GM18907 (cell line): ENCODE results near the gene NXF3.
"Not testable (repeated sequence)": the region's sequence is repeated elsewhere in the genome, so short reads cannot be mapped to it uniquely, and the experiment has no call there.

ENCODE experiments used
- ATAC-seq: cut with Tn5 transposase; IDR thresholded peaks from one replicate; pipeline ENCODE4 v1.9.1; 2021; ENCODE audit warnings: mild to moderate bottlenecking, moderate library complexity; ENCODE audit not compliant: unreplicated experiment

Gene NXF3, protein sequence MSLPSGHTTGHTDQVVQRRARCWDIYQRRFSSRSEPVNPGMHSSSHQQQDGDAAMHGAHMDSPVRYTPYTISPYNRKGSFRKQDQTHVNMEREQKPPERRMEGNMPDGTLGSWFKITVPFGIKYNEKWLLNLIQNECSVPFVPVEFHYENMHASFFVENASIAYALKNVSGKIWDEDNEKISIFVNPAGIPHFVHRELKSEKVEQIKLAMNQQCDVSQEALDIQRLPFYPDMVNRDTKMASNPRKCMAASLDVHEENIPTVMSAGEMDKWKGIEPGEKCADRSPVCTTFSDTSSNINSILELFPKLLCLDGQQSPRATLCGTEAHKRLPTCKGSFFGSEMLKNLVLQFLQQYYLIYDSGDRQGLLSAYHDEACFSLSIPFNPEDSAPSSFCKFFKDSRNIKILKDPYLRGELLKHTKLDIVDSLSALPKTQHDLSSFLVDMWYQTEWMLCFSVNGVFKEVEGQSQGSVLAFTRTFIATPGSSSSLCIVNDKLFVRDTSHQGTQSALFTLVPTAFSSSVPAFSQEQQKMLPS

DNA sequence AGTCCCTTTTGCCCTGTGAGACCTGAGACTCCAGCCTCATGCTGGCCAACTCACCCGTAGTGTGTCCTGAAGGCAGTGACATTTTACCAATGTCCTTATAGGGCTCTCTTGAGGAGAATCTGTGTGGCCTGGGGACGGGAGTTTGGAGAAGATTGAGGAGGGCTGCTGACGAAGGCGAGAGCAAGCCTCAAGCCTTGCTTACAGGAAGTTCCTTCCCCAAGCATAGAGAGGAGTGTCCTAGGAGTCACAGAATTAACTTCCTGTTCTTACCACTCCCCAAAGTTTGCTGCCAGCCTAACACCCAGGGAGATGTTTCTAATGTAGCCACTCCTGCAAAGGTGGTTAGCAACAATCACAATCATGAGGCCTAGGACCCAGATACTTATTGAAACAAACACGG is at the start of gene NXF3:
Gene NXF3 (minus strand): TSS at position 202 of the 400 bp plus-strand sequence. CDS start 120 bp downstream, at position 82.
- no peak for ATAC-seq

DNA sequence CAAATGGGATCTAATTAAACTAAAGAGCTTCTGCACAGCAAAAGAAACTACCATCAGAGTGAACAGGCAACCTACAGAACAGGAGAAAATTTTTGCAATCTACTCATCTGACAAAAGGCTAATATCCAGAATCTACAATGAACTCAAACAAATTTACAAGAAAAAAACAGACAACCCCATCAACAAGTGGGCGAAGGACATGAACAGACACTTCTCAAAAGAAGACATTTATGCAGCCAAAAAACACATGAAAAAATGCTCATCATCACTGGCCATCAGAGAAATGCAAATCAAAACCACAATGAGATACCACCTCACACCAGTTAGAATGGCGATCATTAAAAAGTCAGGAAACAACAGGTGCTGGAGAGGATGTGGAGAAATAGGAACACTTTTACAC is 43.6 kb upstream of the NXF3 start:
- ATAC-seq, result not testable (repeated sequence)

DNA sequence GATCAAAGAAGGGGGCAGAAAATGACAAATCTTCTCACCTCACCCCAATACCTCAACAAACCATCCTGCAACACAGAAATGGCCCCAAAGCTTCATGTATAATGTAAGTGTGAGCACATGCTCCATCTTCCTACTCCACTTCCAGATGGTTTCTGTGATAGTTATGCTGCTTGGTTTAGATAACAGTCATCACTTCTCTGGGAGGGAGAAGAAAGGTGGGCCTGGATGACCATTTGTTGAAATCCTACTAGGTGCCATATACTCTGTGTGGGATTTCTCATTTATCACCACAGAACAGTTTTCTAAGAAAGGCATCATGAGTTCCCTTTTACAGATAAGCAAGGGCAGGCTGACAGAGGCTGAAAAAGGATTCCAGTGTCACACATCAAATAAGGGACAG is 31.3 kb upstream of the NXF3 start:
- no peak for ATAC-seq

DNA sequence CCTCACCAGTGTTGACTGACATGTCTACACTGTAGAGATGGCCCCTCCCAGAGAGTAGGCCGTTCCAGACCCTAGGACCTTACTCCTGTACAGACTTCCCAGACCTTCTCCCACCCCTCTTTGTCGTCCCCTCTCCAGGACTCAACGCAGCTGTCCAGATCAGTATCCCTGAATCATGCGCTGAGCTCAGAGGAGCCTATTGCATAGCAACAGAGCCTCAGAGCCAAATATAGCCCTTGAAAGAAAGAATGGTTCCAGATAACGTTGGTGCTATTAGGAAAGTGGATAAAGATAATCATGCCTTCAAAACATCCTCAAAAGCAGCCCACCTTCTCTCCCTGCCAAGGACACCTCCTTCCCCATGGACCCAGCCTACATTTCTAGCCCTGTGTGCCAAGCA is 27.8 kb upstream of the NXF3 start:
- no peak for ATAC-seq

DNA sequence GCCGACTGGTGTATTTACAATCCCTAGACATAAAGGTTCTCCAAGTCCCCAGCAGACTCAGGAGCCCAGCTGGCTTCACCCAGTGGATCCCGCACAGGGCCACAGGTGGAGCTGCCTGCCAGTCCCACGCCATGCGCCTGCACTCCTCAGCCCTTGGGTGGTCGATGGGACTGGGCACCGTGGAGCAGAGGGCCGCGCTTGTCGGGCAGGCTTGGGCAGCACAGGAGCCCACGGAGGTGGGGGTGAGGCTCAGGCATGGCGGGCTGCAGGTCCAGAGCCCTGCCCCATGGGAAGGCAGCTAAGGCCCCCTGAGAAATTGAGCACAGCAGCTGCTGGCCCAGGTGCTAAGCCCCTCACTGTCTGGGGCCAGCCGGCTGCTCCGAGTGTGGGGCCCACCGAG is 24.0 kb upstream of the NXF3 start:
- not testable (repeated sequence) for ATAC-seq

DNA sequence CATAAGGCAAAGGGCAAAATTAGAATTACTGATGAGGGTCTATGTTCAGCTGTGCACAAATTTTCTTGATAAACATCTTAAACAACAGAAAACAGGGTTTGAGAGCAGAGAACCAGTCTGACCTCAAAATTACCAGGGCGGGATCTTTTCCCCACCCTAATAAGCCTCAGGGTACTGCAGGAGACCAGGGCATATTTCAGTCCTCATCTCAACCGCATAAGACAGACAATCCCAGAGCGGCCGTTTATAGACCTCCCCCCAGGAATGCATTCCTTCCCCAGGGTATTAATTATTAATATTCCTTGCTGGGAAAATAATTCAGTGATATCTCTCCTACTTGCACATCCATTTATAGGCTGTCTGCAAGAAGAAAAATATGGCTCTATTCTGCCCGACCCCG is 16.6 kb upstream of the NXF3 start:
- not testable (repeated sequence) for ATAC-seq

DNA sequence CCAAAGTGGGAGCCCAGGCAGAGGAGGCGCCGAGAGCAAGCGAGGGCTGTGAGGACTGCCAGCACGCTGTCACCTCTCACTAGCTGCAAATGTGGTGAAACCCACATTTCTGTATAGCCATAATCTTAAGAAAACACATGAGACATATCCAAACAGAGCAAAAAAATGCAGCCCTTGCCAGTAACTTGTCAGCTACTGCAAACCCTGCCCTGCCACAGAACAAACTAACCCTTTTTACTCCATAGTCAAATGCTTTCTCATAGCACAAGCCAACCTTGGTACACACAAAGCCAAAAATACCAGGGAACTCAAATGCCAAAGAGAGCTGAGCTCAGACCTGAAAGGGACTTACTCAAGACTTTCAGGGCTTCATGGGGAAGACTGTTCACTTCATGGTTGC is 14.9 kb upstream of the NXF3 start:
- no peak for ATAC-seq

DNA sequence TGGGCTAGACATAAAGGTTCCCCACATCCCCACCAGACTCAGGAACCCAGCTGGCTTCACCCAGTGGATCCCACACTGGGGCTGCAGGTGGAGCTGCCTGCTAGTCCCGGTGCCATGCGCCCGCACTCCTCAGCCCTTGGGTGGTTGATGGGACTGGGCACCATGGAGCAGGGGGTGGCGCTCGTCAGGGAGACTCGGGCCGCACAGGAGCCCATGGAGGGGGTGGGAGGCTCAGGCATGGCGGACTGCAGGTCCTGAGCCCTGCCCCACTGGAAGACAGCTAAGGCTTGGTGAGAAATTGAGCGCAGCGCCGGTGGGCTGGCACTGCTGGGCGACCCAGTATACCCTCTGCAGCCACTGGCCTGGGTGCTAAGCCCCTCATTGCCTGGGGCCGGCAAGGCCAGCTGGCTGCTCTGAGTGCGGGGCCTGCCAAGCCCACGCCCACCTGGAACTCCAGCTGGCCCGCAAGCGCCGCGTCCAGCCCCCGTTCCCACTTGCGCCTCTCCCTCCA is 14.3 kb upstream of the NXF3 start:
- not testable (repeated sequence) for ATAC-seq

DNA sequence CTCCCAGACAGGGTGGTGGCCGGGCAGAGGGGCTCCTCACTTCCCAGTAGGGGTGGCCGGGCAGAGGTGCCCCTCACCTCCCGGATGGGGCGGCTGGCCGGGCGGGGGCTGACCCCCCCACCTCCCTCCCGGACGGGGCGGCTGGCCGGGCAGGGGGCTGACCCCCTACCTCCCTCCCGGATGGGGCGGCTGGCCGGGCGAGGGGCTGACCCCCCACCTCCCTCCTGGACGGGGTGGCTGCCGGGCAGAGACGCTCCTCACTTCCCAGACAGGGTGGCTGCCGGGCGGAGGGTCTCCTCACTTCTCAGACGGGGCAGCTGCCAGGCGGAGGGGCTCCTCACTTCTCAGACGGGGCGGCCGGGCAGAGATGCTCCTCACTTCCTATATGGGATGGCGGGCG is 11.4 kb upstream of the NXF3 start:
- not testable (repeated sequence) for ATAC-seq

DNA sequence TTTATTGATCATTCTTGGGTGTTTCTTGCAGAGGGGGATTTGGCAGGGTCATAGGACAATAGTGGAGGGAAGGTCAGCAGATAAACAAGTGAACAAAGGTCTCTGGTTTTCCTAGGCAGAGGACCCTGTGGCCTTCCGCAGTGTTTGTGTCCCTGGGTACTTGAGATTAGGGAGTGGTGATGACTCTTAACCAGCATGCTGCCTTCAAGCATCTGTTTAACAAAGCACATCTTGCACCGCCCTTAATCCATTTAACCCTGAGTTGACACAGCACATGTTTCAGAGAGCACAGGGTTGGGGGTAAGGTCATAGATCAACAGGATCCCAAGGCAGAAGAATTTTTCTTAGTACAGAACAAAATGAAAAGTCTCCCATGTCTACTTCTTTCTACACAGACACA is 10.9 kb upstream of the NXF3 start:
- ATAC-seq, result not testable (repeated sequence)

DNA sequence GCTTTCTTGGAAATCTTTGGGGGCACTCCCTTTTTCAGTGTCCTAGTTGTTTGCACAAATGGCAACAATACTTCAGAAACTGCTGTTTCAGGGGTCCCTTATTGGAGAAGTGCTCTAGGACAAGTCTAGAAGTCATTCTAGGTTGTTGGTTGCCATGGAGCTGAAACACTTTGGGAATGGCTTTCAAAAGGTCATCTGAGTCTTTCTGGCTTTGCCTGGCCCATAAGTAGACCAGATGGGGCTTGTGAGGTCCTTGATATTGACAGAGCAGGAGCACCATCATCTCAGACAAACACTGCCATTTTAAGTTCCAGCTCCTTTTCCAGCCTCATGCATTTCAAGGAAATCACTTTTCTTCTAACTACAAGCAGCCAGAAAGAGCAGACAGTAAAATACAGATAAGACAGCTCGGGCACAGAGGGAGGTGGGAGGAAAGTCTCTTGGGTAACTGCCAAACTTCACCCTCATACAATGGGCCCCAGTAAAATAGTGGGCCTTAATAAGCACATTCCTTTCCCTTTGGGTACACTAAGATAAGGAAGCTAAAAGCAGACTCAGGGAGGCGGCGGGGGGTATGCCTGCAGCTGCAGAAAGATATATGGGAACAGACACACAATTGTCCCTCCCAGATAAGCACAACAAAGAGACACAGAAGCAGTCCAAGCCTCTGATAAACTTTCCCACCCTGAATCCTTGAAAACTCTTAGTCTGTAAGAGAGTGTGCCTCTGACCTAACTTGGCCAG is 8.5 kb upstream of the NXF3 start:
- ATAC-seq, result no peak

DNA sequence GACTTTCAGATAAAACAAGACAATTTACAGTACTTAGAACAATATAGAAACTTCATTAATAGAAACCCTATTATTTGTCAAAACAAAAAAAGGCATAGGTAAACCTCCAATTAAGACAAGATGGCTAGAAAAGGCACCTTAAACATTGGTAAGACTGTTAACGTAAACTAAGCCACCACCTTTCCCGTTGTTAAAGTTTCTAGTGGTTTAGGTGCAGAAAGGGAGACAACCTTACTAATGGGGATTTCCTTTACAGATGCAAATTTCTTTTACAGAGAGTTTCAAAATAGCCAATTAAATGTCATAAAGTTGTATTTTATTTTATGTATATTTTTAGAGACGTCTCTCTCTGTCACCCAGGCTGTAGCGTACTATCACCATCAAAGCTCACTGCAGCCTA is 7.5 kb upstream of the NXF3 start:
- no peak for ATAC-seq

DNA sequence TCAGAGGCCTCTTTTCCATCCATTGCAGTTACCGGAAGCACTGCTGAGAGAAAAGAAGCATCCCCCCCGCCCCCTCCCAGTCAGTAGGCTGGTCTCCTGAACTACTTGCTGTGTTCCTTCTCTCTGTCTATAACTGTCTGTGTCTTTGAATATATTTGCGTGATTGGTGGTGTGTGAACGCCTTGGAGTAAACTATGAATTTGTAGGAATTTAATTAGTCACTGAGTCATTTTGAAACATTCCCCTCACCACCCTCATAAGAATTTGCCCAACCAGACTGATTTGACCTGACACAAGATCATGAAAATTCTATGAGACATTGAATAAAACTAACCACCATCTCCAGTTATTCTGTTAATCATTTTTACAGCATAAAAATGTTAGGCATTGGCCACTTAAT is 6.7 kb upstream of the NXF3 start:
- ATAC-seq, result no peak

DNA sequence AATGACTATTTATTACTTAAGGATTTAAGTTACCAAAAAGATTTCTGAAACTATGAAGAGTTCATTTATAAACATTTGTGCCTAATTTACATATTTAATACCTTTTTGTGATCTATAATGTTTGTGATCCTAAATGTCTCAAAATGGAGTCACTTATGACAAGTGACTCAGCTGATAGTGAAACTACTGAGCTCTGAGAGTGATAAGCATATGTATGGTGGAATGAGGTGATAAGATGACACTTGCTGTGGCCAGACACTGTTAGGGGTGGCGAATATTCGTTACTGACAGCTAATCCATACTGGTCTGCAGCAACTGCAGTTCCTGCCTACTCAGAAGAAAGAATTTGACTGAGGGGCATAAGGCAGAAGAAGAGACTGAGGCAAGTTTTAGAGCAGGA is 5.5 kb upstream of the NXF3 start:
- no peak for ATAC-seq

DNA sequence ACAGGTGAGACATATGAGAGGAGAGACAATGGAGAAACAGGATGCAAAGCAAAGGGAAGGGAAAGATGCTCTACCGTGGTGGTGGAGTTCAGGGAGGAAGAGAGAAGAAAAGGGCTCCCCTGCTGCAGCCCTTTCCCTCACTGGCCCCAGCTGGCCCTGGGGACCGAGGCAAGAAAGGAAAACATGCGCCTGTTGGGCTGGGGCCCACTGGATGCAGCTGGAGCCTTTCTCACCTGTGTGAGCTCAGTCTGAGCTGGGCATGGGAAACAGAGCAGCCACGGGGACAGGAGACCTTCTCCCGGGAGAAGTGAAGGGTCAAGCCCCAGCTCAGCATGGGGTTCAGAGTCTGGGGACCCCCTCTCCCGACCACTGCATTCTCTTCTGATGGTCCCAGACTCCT is 11.9 kb downstream of the NXF3 start:
- ATAC-seq, result no peak

DNA sequence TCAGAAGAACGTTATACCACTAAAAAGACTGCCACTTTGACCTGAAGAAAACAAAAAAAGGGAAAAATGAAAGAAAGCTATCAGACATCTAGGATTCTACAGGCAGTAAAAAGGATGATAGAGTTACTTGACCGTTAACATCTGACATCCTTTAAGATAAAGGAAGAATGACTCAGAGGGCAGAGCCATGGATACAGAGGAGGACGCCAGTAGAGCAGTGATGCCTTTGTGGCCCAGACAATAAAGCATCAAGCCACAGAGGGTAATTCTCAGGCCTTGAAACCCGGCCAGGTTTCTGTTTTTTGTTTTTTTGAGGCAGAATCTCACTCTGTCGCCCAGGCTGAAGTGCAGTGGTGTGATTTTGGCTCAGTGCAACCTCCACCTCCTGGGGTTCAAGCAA is 19.5 kb downstream of the NXF3 start:
- ATAC-seq, result no peak

DNA sequence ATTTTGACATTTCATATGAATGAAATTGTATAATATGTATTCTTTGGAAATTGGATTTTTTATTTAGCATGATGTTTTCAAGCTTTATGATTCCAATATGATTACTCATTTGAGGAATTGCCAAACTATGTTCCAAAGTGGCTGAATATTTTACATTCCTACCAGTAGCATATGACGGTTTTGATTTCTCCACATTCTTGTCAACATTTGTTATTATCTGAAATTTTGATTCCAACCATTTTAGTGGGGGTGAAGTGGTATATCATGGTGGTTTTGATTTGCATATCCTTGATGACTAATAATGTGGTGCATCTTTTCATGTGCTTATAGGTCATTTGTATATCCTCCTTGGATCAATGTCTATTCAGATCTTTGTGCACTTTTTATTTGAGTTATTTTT is 26.3 kb downstream of the NXF3 start:
- ATAC-seq, result no peak

DNA sequence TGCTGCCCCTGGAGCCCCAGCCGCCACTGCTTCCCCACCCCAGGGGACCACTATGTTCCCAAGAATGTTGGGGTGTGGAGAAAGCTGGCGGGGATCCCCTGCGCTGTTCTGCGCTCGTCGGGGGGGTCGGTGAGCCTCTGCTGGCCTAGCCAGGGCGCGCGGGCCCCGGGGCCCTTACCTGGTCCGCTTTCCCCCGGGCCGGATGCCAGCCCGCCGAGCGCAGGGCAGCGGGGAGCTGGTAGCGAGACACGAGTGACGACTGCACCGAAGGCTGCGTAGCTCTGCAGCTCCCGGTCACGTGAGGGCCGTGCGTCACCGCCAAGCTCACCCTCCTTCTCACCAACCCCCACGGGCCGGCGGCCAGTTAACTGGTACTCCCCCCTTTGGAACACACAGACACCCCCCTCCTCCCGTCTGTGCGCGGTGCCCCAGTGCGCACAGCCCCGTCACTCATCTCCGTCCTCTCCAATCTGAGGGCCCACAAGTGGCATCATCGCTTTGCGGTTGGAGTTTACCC is 29.0 kb downstream of the NXF3 start, which contains the start of gene BEX1:
Gene BEX1 (minus strand): TSS at position 254 of the 517 bp plus-strand sequence. CDS start 897 bp downstream, outside the sequence.
- ATAC-seq, result no peak

DNA sequence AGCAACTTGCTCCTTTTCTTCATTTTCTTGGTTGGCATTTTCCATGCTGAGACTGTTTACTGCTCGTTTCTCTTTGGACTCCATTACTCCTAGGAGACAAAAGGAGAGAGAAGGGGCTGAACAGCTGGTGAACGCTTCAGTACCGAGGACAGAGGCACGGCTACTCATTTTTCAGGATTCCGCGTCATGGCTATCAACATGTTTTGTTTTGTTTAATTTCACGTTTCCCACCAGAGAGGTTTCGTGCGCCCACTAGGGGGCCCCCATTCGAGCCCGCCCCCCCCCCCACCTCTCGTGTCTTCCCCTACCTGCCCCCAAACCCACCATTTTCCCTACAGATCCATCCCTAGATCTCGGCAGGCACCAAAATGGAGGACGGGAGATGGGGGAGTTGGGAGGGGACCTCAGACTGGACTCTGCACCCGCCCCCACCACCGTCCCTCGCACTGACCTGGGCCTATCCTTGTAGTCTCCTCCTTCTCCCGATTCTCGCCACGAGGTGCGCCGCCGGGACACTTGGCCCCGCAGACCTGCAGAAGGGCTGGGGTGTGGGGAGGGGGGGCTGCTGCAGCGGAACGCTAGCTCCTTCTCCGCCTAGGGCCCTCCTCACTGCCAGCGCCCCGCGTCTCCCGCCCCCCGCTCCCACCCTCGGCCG is 29.6 kb downstream of the NXF3 start:
- ATAC-seq, result no peak

DNA sequence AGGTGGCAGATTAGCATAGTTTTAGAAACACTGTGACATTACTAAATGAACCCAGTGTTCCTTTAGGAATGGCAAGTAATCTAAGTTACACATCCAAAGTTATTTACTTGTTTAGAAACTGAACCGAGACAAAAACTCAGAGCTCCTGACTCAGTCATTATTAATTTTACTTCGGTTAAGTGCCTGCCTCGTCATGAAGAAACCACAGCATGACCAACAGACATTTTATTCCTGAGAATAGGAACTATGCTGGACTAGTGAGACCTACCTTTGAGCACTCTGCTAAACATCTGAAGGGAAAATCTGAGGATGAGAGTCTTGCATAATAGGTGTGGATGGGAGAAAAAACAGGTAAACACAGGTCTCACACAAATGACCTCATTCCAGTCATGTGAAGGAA is 31.5 kb downstream of the NXF3 start:
- no peak for ATAC-seq

DNA sequence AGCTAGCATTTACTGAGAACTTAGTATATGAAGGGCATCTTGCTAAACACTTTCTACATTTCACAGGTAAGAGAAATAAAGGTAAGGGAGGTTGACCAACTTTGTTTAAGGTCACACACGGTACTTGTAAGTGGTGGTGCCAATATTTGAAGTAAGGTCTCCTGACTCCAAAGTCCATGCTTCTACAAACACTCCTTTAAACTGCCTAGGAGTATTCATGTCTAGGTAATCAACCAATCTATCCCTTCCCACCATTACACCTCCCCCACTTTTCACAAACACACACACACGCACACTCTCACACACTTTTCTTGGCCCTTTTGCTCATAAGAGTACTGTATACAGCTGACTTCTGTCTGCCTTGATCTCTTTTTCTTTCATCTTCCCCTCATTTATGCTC is 36.0 kb downstream of the NXF3 start:
- ATAC-seq, result no peak
